HepG2 (cell line): Measurements from ENCODE around the gene SLC22A7. TPM values are rescaled to one million over a fixed set of nuclear protein-coding genes. Genes with fewer than 3 reads are reported as not detected.

ENCODE experiments used
- EHMT2 ChIP-seq: fragments of 200-600 bp; sonication (generic); IDR thresholded peaks from 2 replicates; pipeline ENCODE4 v1.7.0; 2017; ENCODE audit warnings: antibody characterized with exemption, low read depth, low read length, borderline replicate concordance
- FIP1L1 ChIP-seq: fragments of 200-400 bp; formaldehyde crosslinking; IDR thresholded peaks from 2 replicates; pipeline ENCODE4 v1.6.1; 2018; ENCODE audit warnings: low read depth, mild to moderate bottlenecking, low read length, moderate library complexity, borderline replicate concordance; ENCODE audit not compliant: insufficient read depth
- FOXJ3 ChIP-seq: sonication (generic); formaldehyde crosslinking; IDR thresholded peaks from 2 replicates; pipeline ENCODE4 v1.4.0; 2020; ENCODE audit warnings: missing genetic modification reagents, mild to moderate bottlenecking, borderline replicate concordance
- HOXA5 ChIP-seq: sonication (generic); formaldehyde crosslinking; IDR thresholded peaks from 2 replicates; pipeline ENCODE4 v1.4.0; 2020; ENCODE audit warnings: missing genetic modification reagents
- SRY ChIP-seq: sonication (generic); formaldehyde crosslinking; IDR thresholded peaks from 2 replicates; pipeline ENCODE4 v1.8.0; 2022; ENCODE audit warnings: mild to moderate bottlenecking, missing genetic modification reagents
- TCF12 ChIP-seq, 2 experiments: fragments of 450-650 bp in 1 of 2; sonication (generic) in 1 of 2; formaldehyde crosslinking in 1 of 2; IDR thresholded peaks; 2 replicates each; pipeline versions ENCODE4 v1.6.1 to v1.8.0; 2017 to 2022; ENCODE audit warnings: antibody characterized with exemption in 1 of 2, mild to moderate bottlenecking in 1 of 2, missing genetic modification reagents in 1 of 2, moderate library complexity in 1 of 2
- ZFP36 ChIP-seq: fragments of 150-350 bp; IDR thresholded peaks from 2 replicates; pipeline ENCODE4 v1.6.1; 2018; ENCODE audit warnings: borderline replicate concordance, low read length, low read depth; ENCODE audit not compliant: partially characterized antibody
- ZFP36L2 ChIP-seq: sonication (generic); formaldehyde crosslinking; IDR thresholded peaks from 2 replicates; pipeline ENCODE4 v1.4.0; 2020; ENCODE audit warnings: missing genetic modification reagents
- ZFX ChIP-seq: sonication (generic); formaldehyde crosslinking; IDR thresholded peaks from 2 replicates; pipeline ENCODE4 v1.4.0; 2020; ENCODE audit warnings: mild to moderate bottlenecking, low read depth, missing genetic modification reagents, moderate library complexity
- ZNF138 ChIP-seq: sonication (generic); formaldehyde crosslinking; IDR thresholded peaks from 2 replicates; pipeline ENCODE4 v1.5.0; 2020; ENCODE audit warnings: mild to moderate bottlenecking, low read depth, missing genetic modification reagents
- ZNF3 ChIP-seq: IDR thresholded peaks from 2 replicates; pipeline ENCODE4 v1.7.0; 2017; ENCODE audit warnings: inconsistent platforms
- ZNF331 ChIP-seq: sonication (generic); formaldehyde crosslinking; IDR thresholded peaks from 2 replicates; pipeline ENCODE4 v1.4.0; 2020; ENCODE audit warnings: missing genetic modification reagents
- ZNF343 ChIP-seq: sonication (generic); formaldehyde crosslinking; IDR thresholded peaks from 2 replicates; pipeline ENCODE4 v1.4.0; 2020; ENCODE audit warnings: mild to moderate bottlenecking, missing genetic modification reagents
- ZNF512B ChIP-seq: sonication (generic); formaldehyde crosslinking; IDR thresholded peaks from 2 replicates; pipeline ENCODE4 v1.5.1; 2020; ENCODE audit warnings: missing genetic modification reagents, mild to moderate bottlenecking, borderline replicate concordance
- ZNF580 ChIP-seq: IDR thresholded peaks from 2 replicates; pipeline ENCODE4 v1.6.1; 2016; ENCODE audit warnings: low read depth, borderline replicate concordance
- ZNF747 ChIP-seq: sonication (generic); formaldehyde crosslinking; IDR thresholded peaks from 2 replicates; pipeline ENCODE4 v1.8.1; 2023; ENCODE audit warnings: missing genetic modification reagents, mild to moderate bottlenecking, borderline replicate concordance
- ZNF782 ChIP-seq: sonication (generic); formaldehyde crosslinking; IDR thresholded peaks from 2 replicates; pipeline ENCODE4 v1.4.0; 2020; ENCODE audit warnings: missing genetic modification reagents, mild to moderate bottlenecking, borderline replicate concordance
- ZSCAN9 ChIP-seq: IDR thresholded peaks from 2 replicates; pipeline ENCODE4 v1.6.1; 2016; ENCODE audit warnings: borderline replicate concordance
- polyA plus RNA-seq, 8 experiments: library from polyadenylated mRNA; depleted of rRNA in 3 of 8; stranded (reverse) in 7 of 8; unstranded in 1 of 8; fragments of >200 nt; fragmentation: Illumina TruSeq in 4 of 8; extraction: Trizol in 4 of 8; gene quantifications; 2 replicates each; pipeline versions ENCODE4 v1.2.1 to v1.2.3, GENCODE V29; 2011 to 2016; ENCODE audit warnings: low read depth in 4 of 8, missing spikeins in 1 of 8, mixed read lengths in 1 of 8; ENCODE audit not compliant: insufficient read depth in 1 of 8
- total RNA-seq, 5 experiments: library from RNA; depleted of rRNA; stranded (reverse); fragments of >200 nt; fragmentation: Illumina TruSeq; extraction: Trizol; gene quantifications; 2 replicates each; pipeline ENCODE4 v1.2.3, GENCODE V29; 2016; ENCODE audit warnings: low read depth in 1 of 5
- TF ChIP-seq, protein P1 (sequence below): sonication (generic); IDR thresholded peaks from 2 replicates; pipeline ENCODE4 v1.6.1; 2016; ENCODE audit warnings: low read depth, borderline replicate concordance
- TF ChIP-seq, protein P2 (sequence below): sonication (generic); formaldehyde crosslinking; IDR thresholded peaks from 2 replicates; pipeline ENCODE4 v1.5.1; 2020; ENCODE audit warnings: mild to moderate bottlenecking, missing genetic modification reagents, moderate library complexity

Gene SLC22A7
- total and polyA plus RNA-seq, 2 of the 13 experiments (the other 11 are each of a cell fraction or from before 2014, with no cell fraction given), result 5.3 to 22.6 TPM

DNA sequence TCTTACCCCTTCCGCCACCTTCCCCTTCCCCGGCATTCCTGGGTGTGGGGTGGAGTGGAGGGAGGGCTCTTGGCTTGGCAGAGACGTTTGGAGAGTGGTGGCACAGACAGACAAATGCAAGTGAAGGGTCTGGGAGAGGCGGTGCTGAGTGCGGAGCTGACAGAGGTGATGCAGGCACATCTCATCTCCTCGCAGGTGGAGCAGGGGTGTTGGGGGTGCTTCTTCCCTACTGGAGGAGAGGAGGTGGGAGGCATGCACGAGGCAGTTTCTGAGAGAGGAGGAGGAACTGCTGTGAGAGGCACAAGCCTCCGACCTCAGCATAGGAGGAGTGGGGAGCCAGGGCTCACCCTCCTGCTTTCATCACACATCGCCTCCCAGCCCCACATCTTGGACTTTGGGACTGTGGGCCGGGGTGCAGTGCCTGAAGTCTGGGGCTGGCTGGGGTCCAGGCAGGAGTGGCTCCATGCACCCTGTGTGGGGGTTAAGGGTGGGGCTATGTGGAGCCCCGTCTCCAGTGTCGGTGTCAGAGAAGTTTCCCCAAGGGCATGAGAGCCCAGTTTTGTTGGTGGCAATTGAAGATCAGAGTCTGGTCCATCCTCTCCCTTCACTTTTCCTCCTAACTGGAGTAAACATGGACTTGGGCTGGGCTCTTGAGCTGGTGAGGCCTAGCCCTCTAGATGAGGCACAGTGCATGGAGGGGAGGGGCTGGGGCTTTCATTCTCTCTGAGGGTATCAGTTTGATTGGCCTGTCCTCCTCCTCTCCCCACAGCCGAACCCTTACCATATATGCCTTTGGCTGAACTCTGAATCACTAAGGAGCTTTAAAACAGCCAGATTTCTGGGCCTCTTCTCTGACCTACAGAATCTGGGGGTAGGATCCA is 20.2 kb upstream of the SLC22A7 start (continued):
- TF ChIP-seq, protein P1, sequence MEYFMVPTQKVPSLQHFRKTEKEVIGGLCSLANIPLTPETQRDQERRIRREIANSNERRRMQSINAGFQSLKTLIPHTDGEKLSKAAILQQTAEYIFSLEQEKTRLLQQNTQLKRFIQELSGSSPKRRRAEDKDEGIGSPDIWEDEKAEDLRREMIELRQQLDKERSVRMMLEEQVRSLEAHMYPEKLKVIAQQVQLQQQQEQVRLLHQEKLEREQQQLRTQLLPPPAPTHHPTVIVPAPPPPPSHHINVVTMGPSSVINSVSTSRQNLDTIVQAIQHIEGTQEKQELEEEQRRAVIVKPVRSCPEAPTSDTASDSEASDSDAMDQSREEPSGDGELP, result no peak; the same call in 1 of the 2 replicates
- TF ChIP-seq ZNF138 (CRISPR knock-in tag) (no peak), FIP1L1 (0 out of 2 replicates have a peak, but pooled peaks have one; percentile 21), ZNF331 (CRISPR knock-in tag) (no peak; the same call in none of the 2 replicates), ZNF580 (CRISPR knock-in tag) (peak; percentile 23; the same call in 1 of the 2 replicates), ZFP36 (no peak), ZSCAN9 (peak; percentile 70; the same call in 1 of the 2 replicates), SRY (no peak), TCF12 (IDR thresholded peaks at IDR 0.05) (no peak), TCF12 (CRISPR knock-in tag; IDR thresholded peaks at IDR 0.05) (no peak), FOXJ3 (CRISPR knock-in tag) (no peak), ZNF343 (CRISPR knock-in tag) (0 out of 2 replicates have a peak, but pooled peaks have one; percentile 15), ZFX (CRISPR knock-in tag) (peak; percentile 96), ZNF3 (no peak), ZNF782 (CRISPR knock-in tag) (peak; percentile 82), ZFP36L2 (CRISPR knock-in tag) (no peak), HOXA5 (CRISPR knock-in tag) (no peak; the same call in 1 of the 2 replicates), ZNF512B (CRISPR knock-in tag) (no peak; the same call in 1 of the 2 replicates), ZNF747 (CRISPR knock-in tag) (no peak; the same call in 1 of the 2 replicates), EHMT2 (no peak)
- TF ChIP-seq, protein P2, sequence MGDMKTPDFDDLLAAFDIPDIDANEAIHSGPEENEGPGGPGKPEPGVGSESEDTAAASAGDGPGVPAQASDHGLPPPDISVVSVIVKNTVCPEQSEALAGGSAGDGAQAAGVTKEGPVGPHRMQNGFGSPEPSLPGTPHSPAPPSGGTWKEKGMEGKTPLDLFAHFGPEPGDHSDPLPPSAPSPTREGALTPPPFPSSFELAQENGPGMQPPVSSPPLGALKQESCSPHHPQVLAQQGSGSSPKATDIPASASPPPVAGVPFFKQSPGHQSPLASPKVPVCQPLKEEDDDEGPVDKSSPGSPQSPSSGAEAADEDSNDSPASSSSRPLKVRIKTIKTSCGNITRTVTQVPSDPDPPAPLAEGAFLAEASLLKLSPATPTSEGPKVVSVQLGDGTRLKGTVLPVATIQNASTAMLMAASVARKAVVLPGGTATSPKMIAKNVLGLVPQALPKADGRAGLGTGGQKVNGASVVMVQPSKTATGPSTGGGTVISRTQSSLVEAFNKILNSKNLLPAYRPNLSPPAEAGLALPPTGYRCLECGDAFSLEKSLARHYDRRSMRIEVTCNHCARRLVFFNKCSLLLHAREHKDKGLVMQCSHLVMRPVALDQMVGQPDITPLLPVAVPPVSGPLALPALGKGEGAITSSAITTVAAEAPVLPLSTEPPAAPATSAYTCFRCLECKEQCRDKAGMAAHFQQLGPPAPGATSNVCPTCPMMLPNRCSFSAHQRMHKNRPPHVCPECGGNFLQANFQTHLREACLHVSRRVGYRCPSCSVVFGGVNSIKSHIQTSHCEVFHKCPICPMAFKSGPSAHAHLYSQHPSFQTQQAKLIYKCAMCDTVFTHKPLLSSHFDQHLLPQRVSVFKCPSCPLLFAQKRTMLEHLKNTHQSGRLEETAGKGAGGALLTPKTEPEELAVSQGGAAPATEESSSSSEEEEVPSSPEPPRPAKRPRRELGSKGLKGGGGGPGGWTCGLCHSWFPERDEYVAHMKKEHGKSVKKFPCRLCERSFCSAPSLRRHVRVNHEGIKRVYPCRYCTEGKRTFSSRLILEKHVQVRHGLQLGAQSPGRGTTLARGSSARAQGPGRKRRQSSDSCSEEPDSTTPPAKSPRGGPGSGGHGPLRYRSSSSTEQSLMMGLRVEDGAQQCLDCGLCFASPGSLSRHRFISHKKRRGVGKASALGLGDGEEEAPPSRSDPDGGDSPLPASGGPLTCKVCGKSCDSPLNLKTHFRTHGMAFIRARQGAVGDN, result peak; percentile 87
